ENCODE data around the gene TM4SF1.
"Not testable (repeated sequence)": the region's sequence is repeated elsewhere in the genome, so short reads cannot be mapped to it uniquely, and the experiment has no call there.

TM4SF1 gene

GRCh38 chr3:149395107-149396089 lies 17.9 kb upstream of the TM4SF1 start:
- DNase-seq (ENCODE audit: low read depth): peak; percentile 70

- peak; percentile 77 for DNase-seq (ENCODE audit: low read depth)
Measured at GRCh38 chr3:149393345-149394160, 16.1 kb upstream of the TM4SF1 start.

- no peak for DNase-seq (ENCODE audit: low read depth)
Measured at GRCh38 chr3:149391960-149392359, 14.5 kb upstream of the TM4SF1 start.

- DNase-seq (ENCODE audit: low read depth): no peak
Measured at GRCh38 chr3:149390772-149391212, 13.3 kb upstream of the TM4SF1 start.

DNA sequence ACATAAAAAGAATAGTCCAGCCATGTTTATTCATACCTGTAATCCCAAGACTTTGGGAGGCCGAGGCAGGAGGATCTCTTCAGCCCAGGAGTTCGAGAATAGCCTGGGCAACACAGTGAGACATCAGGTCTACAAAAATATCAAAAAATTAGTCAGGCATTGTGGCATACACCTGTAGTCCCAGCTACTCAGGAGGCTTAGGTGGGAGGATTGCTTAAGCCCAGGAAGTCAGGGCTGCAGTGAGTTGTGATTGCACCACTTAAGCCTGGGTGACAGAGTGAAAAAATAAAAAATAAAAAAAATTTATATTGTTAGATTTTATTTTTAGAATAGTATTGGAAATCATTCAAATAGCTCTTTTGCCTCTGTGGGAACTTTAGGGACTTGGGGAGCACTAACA lies 12.8 kb upstream of the TM4SF1 start:
- no peak for DNase-seq (ENCODE audit: low read depth)

DNA sequence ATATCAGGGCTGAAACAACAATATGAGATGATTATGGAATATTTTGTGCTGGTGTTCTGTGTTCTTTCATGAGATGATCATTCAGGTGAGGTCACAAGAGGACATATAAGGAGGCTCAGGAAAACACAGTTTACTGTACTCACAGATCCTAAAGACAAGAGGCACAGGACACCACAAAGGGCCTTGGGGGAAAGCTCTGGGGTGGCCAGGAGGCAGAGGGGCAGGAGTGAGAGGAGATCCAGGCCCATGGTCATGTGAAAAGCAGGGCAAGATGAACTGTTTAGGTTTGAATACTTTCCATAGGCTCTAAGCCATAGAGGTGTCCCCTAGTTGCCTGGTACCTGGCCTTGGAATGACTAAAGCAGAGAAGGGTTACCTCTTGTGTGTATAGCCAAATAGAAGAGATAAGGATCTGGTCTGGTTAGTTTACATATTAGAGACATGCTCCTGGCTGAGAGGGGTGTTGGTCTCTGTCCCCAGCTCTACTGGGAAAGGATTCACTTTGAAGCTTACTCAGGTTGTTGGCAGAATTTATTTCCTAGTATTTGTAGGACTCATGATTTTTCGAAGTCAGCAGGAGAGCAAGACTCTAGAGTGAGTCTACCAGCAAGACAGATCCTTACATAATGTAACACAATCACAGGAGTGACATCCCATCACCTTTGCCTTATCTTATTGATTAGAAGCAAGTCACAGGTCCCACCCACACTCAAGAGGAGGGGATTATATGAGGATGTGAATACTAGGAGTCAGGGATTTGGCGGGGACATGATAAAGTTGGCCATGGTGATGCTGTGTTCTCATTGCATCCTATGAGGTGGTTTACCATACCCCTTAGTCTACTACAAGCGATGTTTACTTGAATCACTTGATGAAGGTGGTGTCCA lies 11.3 kb upstream of the TM4SF1 start:
- DNase-seq (ENCODE audit: low read depth): no peak

GRCh38 chr3:149388001-149388440 lies 10.6 kb upstream of the TM4SF1 start:
- no peak for DNase-seq (ENCODE audit: low read depth)

GRCh38 chr3:149386299-149386606 lies 8.8 kb upstream of the TM4SF1 start:
- DNase-seq (ENCODE audit: low read depth): no peak

DNA sequence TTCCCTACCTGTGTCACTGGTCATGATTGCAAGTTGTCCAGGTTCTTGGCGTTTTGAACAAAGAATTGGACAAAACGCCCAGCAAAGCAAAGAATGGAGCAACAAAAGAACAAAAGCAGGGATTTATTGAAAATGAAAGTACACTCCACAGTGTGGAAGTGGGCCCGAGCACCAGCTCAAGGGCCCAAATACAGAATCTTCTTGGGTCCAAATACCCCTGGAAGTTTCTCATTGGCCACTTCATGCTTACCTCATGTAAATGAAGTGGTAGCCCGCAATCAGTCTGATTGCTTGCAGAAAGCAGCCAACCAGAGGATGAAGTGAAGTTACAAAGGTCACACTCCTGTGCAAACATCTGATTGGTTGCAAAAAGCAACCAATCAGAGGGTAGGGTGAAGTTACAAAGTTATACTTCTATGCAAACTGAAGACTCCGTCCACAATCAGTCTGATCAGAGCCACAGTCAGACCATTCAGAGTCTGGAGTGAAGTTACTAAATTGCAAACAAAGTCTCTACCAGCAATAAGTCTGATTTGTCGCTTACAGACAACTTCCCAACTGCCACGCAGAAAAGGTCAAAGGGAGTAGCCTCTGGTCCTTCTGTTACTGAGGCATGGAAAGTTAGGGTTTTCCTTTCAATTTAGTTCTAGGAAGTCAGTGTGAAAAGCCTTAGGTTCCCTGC lies 8.3 kb upstream of the TM4SF1 start:
- DNase-seq (ENCODE audit: low read depth): no peak

DNA sequence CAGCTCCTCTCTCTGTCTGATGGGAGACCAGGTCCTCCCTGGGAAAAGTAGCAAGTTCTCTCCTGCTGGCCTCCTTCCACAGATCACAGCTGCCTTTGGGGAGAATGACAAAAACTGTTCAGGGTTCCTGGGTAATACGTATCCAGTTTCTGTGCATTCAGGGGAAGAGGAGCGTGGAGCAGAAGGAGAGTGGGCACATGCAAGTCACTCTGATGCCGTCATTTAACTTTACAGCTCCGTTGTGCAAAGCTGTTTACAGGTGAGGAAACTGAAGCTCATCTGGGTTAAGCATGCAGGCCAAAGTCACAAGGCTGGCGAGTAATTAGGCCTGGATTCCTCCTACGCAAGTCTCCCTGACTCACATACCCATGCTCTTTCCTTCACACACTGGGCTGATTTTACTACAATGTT lies 7.5 kb upstream of the TM4SF1 start:
- DNase-seq (ENCODE audit: low read depth): peak; percentile 59

DNA sequence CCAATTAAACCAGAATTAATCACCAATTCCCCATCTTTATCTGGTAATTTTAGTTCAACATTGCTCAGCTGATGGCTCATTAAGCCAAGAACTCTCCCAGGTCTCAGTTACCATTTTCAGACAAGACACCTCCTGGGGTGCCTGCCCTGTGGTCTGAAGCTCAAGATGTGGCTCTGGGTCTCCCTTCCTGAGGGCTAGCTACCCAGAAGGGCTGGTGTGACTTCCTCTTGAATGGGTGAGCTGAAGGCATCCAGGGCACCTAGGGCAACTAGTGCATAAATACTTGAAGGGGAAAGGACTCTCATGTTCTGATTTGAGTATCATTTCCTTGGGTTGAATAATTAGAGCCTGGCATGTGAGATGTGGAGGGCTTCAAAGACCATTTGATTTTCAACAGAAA lies 6.7 kb upstream of the TM4SF1 start:
- DNase-seq (ENCODE audit: low read depth): no peak

DNA sequence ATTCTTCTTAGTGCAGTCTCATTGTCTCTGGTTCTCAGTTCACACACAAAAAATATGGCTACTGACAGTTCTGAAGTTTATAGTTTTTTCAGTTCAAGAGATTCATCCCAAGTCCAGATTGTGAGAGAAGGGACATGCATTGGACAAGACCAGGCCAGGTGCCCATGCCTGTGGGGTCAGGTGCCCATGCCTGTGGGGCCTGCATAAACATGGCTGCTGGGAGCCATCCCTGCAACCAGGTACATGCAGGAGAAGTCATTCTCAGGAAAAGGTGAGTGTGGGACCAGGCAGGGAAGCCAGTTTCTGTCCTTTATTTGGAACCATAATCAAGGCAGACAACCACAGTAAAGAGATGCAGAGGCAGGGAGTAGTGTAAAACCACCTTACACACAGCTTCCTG lies 6.3 kb upstream of the TM4SF1 start:
- DNase-seq (ENCODE audit: low read depth): no peak

DNA sequence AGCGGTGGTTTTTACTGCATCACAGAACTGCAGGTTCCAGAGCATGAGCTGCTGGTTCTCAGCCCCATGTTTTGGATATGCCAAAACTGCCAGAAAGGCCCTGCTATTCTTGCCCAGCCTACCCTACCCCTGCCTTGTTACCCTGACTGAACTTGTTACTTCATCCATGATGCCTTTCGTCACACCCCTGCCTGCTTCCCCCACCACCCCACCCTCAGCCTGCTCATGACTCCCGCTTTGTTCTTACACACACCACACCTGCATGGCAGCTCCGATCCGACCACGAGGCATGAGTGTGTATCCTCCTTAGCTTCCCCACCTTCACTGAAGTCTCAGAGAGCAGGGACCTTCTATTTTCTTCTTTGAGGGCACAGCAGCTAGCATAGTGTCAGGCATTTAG lies 5.1 kb upstream of the TM4SF1 start:
- DNase-seq (ENCODE audit: low read depth): no peak

GRCh38 chr3:149382101-149382467 lies 4.6 kb upstream of the TM4SF1 start:
- DNase-seq (ENCODE audit: low read depth): no peak

- no peak for DNase-seq (ENCODE audit: low read depth)
Measured at GRCh38 chr3:149381173-149382100, 4.0 kb upstream of the TM4SF1 start.

DNA sequence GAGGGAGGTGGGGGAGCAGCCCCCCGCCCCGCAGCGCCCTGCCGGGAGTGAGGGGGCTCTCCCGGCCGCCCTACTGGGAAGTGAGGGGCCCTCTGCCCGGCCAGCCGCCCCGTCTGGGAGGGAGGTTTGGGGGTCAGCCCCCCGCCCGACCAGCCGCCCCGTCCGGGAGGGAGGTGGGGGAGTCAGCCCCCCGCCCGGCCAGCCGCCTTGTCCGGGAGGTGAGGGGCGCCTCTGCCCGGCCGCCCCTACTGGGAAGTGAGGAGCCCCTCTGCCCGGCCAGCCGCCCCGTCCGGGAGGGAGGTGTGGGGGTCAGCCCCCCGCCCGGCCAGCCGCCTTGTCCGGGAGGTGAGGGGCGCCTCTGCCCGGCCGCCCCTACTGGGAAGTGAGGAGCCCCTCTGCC lies 2.8 kb upstream of the TM4SF1 start:
- not testable (repeated sequence) for DNase-seq (ENCODE audit: low read depth)

DNA sequence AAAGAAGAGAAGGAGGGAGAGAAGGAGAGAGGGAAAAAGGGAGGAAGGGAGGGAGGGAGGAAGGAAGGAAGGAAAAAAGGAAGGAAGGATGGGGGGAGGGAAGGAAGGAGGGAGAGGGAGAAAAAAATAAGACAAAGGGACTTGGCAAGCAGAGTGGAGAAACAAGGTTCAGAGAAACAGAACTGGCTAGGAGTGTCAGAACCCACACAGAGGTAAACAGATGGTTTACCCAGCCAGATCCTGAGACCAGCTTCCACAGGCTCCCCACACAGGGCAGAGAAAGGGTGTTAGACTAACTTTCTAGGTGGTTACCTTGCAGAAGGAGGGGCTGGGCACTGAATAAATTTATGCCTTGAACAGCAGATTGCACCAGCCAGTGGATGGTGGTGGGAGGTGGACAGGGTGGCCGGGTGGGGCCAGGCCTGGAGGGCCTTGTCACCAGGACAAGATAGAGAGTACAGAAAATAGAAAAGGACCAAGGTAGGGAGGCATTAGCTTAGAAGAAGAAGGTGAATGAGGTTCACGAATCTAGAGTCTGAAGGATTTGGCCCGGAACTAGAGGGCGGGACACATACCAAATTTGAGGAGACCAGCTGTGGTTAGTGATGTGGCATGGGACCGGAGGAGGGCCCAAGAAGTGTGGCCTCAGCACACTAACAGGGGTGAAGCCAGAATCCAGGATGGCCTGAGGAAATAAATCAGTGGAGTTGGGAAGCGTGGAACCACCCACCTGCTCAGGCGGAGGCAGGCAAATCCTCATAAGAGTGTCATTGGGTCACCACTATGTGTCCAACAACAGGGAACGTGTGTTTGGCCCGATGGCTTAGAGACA lies 1.2 kb upstream of the TM4SF1 start:
- DNase-seq (ENCODE audit: low read depth): no peak

DNA sequence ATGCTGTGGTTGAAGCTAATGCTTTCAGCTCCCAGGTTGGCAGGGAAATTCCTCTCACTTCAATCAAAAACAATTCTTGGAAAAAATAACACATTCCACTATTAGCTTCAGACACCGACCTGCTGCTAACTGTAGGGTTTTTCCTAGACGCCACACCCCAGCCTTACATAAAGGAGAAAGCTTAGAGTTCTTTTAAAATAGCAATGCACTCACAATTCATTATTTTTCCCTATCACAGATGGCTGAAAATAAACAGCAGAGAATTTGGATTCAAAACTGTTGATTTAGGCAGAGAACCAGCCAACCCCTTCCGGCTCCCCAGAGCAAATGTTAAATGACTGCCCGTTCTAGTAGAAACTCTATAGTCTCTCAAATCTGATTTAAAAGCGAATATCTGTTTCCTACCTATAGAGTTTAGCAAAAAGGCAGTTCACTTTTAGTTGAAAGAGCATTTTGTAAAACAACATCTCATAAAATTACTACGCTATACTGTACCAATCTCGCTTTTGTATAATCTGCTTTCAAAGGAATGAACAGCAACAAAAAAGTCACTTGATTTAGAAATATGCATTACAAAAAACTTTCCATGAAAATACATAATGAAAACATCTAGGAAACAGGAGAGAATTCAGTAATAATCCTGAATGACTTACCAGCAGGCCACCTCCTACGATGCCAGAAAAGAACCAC lies 586 bp downstream of the TM4SF1 start:
- no peak for DNase-seq (ENCODE audit: low read depth)

Data from fibroblast of the conjunctiva (primary cell).